ENCODE data around the gene NRARP. TPM values are rescaled to one million over a fixed set of nuclear protein-coding genes. Genes with fewer than 3 reads are reported as not detected.
A peak's percentile ranks its signal among the peaks of the same experiment; 100 is the strongest.

NRARP gene
- total RNA-seq, 4 donors from 2014 or later: 3.1 to 13.5 (median 3.9) TPM

GRCh38 chr9:137306066-137306849, 4.2 kb upstream of the NRARP start:
- H3K4me3 ChIP-seq: peak overlapping the region in 1 of 4 donors; percentile 2
- peak overlapping the region in 2 of 4 donors; percentile 64 to 86 for H3K27ac ChIP-seq
- no peaks in the 10 kb centered on the region for H3K9me3 ChIP-seq
- no peak for TF ChIP-seq CTCF (IDR thresholded peaks at IDR 0.05)
- TF ChIP-seq POLR2A (IDR thresholded peaks at IDR 0.05): no peak
- TF ChIP-seq EP300 (IDR thresholded peaks at IDR 0.05): no peak
- H3K36me3 ChIP-seq: no peaks in the 10 kb centered on the region
- H3K27me3 ChIP-seq: peaks cover 3 to 61% of the 10 kb centered on the region in 2 donors
- 13 to 17% methylated on average over 10 to 12 of the region's 30 CpGs for WGBS, 2 donors
- DNase-seq (ENCODE audit: low spot score in 2 of 2): no peak
- peaks cover 0 to 63% (median 35%) of the 10 kb centered on the region in 4 donors for H3K4me1 ChIP-seq

- Histone ChIP-seq H3K36me3 (no peaks in the 10 kb centered on the region), H3K27me3 (peaks cover 3 to 63% of the 10 kb centered on the region in 2 donors), H3K4me3 (no peak overlapping the region), H3K4me1 (peaks cover 0 to 68% (median 38%) of the 10 kb centered on the region in 4 donors), H3K27ac (peak overlapping the region in 2 of 4 donors; percentile 64 to 86), H3K9me3 (no peaks in the 10 kb centered on the region)
- WGBS, 2 donors: 20% methylated on average over 7 of the region's 8 CpGs; no CpG with 5 or more reads in 1 of the 2 donors
- TF ChIP-seq EP300 (IDR thresholded peaks at IDR 0.05) (no peak), CTCF (IDR thresholded peaks at IDR 0.05) (no peak), POLR2A (IDR thresholded peaks at IDR 0.05) (no peak)
- DNase-seq (ENCODE audit: low spot score in 2 of 2): no peak
Measured at GRCh38 chr9:137305798-137306065, 3.7 kb upstream of the NRARP start.

GRCh38 chr9:137305060-137305797, 3.2 kb upstream of the NRARP start:
- H3K4me3 ChIP-seq: peak overlapping the region in 2 of 4 donors; percentile 22 to 32
- H3K4me1 ChIP-seq: peaks cover 0 to 73% (median 42%) of the 10 kb centered on the region in 4 donors
- WGBS, 2 donors: 20 to 34% methylated on average over 28 to 30 of the region's 36 CpGs
- peak in 1 of 5 experiments; percentile 9 for TF ChIP-seq CTCF (IDR thresholded peaks at IDR 0.05)
- TF ChIP-seq POLR2A (IDR thresholded peaks at IDR 0.05): no peak
- peaks cover 3 to 68% of the 10 kb centered on the region in 2 donors for H3K27me3 ChIP-seq
- H3K9me3 ChIP-seq: no peaks in the 10 kb centered on the region
- H3K36me3 ChIP-seq: no peaks in the 10 kb centered on the region
- peak overlapping the region in 3 of 4 donors; percentile 59 to 86 (median 64) for H3K27ac ChIP-seq
- no peak for DNase-seq (ENCODE audit: low spot score in 2 of 2)

- TF ChIP-seq EP300 (IDR thresholded peaks at IDR 0.05) (no peak), CTCF (IDR thresholded peaks at IDR 0.05) (no peak)
- no peak for DNase-seq (ENCODE audit: low spot score in 2 of 2)
- WGBS, 2 donors: 31 to 36% methylated on average over 12 to 14 of the region's 16 CpGs
- Histone ChIP-seq H3K27ac (peak overlapping the region in 3 of 4 donors; percentile 59 to 86 (median 64)), H3K27me3 (peaks cover 3 to 75% of the 10 kb centered on the region in 2 donors), H3K4me3 (peak overlapping the region in 1 of 4 donors; percentile 32), H3K4me1 (peaks cover 0 to 80% (median 42%) of the 10 kb centered on the region in 4 donors), H3K36me3 (no peaks in the 10 kb centered on the region), H3K9me3 (no peaks in the 10 kb centered on the region)
Measured at GRCh38 chr9:137304383-137305059, 2.5 kb upstream of the NRARP start.

All from tibial nerve (tissue), 4 donors.